HG03045 (cell line): ENCODE results near the gene VKORC1.
"Not testable (repeated sequence)": the region's sequence is repeated elsewhere in the genome, so short reads cannot be mapped to it uniquely, and the experiment has no call there.

Experiments used
- ATAC-seq: cut with Tn5 transposase; IDR thresholded peaks from one replicate; pipeline ENCODE4 v1.9.1; 2021; ENCODE audit warnings: mild to moderate bottlenecking, moderate library complexity; ENCODE audit not compliant: unreplicated experiment

Gene VKORC1

GRCh38 chr16:31094424-31095120, at the start of gene VKORC1:
Gene VKORC1, minus strand, starts transcription at chr16:31094797. Its CDS starts 68 bp downstream, at chr16:31094729.
- ATAC-seq: peak; percentile 80

- ATAC-seq: no peak
These were observed 49.1 kb upstream of the VKORC1 start for GRCh38 chr16:31143694-31144148.

GRCh38 chr16:31143011-31143693, 48.6 kb upstream of the VKORC1 start:
- no peak for ATAC-seq

- peak; percentile 81 for ATAC-seq
These were observed 47.8 kb upstream of the VKORC1 start for GRCh38 chr16:31142109-31143010.

GRCh38 chr16:31141489-31142108, 47.0 kb upstream of the VKORC1 start:
- ATAC-seq: no peak

- not testable (repeated sequence) for ATAC-seq
These were observed 46.5 kb upstream of the VKORC1 start for GRCh38 chr16:31141071-31141469.

GRCh38 chr16:31138621-31139578, 44.3 kb upstream of the VKORC1 start:
- ATAC-seq: no peak

GRCh38 chr16:31136822-31137499, 42.4 kb upstream of the VKORC1 start:
- not testable (repeated sequence) for ATAC-seq

- no peak for ATAC-seq
These were observed 41.7 kb upstream of the VKORC1 start for GRCh38 chr16:31136287-31136662.

- ATAC-seq: no peak
These were observed 41.1 kb upstream of the VKORC1 start, which contains the start of gene PRSS8 for GRCh38 chr16:31135535-31136286. Gene PRSS8, minus strand, starts transcription at chr16:31135727. Its CDS starts 229 bp downstream, at chr16:31135498.

GRCh38 chr16:31134625-31135534, 40.3 kb upstream of the VKORC1 start:
- ATAC-seq: no peak

- no peak for ATAC-seq
These were observed 39.5 kb upstream of the VKORC1 start for GRCh38 chr16:31134091-31134571.

- ATAC-seq: no peak
These were observed 38.5 kb upstream of the VKORC1 start for GRCh38 chr16:31133046-31133501.

GRCh38 chr16:31132303-31132979, 37.8 kb upstream of the VKORC1 start:
- ATAC-seq: no peak

GRCh38 chr16:31131841-31132271, 37.3 kb upstream of the VKORC1 start:
- no peak for ATAC-seq

GRCh38 chr16:31131416-31131815, 36.8 kb upstream of the VKORC1 start:
- ATAC-seq: no peak
